Measurements from ENCODE around the gene EYA2.

EYA2 gene

GRCh38 chr20:46997187-46997586, 102.5 kb downstream of the EYA2 start:
- no peak for DNase-seq (ENCODE audit: extremely low read depth, low read depth)
- TF ChIP-seq CTCF (IDR thresholded peaks at IDR 0.05; ENCODE audit: low read depth, low read length): no peak

GRCh38 chr20:46998477-46999240, 104.0 kb downstream of the EYA2 start:
- DNase-seq (ENCODE audit: extremely low read depth, low read depth): no peak
- TF ChIP-seq CTCF (IDR thresholded peaks at IDR 0.05; ENCODE audit: low read depth, low read length): no peak

DNA sequence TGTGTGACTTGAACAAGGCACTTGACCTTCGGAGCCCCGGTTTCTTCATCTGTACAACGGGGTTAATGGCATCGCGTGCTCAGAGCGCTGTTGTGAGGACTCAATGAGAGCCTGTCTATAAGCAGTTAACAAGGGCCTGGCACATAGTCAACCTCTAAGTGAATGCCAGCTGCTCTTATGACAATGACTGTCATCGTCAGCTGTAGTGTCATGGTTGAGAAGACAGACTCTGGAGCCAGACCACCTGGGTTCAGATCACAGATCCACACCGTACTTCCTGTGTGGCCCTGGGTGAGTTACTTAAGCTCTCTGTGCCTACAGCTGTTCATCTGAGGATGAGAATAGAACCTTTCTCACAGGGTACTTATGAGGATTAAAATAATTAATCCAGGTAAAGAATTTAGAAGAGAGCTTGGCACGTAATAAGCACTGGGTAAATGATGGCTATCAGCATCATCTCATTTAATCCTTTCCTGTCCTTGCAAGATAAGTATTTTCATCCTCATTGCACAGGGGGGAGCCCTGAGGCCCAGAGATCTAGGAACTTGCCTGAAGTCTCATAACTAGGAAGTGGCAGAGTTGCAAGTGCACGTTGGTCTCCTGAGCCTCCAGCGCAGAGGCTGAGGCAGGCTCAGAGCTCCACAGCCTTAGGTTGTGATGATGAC, 105.3 kb downstream of the EYA2 start:
- TF ChIP-seq CTCF (IDR thresholded peaks at IDR 0.05; ENCODE audit: low read depth, low read length): no peak
- DNase-seq (ENCODE audit: extremely low read depth, low read depth): no peak

DNA sequence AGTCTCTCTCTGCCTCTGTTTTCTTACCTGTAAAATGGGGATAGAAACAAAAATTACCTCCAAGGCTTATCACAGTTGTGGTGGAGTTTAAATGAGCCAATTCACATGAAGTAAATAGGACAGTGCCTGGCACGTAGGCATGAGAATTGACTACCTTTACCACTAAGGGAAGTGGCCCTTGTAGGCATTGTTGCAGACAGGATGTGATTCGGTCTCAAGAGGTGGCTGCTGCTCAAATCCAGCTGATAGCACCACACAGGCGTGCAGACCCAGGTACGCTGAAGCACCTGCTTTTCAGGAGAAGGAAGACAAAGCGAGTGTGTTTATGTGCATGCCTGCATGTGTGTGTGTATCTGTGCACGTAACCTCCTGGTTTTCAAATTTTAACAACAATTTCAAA, 108.6 kb downstream of the EYA2 start:
- no peak for DNase-seq (ENCODE audit: extremely low read depth, low read depth)
- TF ChIP-seq CTCF (IDR thresholded peaks at IDR 0.05; ENCODE audit: low read depth, low read length): no peak

- TF ChIP-seq CTCF (IDR thresholded peaks at IDR 0.05; ENCODE audit: low read depth, low read length): no peak
- DNase-seq (ENCODE audit: extremely low read depth, low read depth): no peak
Measured at GRCh38 chr20:47004179-47004578, 109.5 kb downstream of the EYA2 start.

DNA sequence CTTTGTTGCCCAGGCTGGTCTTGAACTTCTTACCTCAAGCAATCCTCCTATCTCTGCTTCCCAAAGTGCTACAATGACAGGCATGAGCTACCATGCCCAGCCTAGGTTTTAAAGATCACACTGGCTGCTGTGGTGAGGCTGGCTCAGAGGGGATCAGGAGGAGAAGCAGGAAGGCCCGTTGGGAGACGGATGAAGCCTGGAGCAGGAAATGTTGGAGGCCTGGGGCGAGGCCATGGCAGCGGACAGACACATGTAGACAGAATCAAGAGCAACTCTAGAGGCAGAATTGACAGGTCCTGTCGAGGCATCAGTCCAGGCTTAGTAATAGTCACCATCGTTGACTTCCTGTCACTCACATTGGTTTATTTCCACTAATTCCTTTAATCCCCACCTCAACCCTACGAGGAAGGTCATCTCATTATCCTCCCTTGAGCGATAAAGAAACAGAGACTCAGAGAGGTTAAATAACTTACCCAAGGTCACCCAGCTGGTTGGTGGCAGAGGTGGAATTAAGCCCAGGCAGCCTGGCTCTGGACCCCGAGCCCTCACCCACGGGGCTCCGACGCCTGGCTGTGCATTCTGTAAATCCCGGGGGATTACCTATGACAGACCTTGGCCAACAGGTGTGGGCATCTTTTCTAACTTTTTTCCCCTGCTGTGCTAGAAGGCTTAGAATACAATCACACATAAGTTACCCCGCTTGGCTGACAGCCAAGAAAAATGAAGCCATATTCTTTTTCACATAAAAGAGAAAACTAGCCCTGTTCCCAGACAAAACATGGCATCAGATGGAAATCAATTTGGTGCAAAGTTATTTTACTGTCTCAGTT, 113.4 kb downstream of the EYA2 start:
- DNase-seq (ENCODE audit: extremely low read depth, low read depth): no peak
- TF ChIP-seq CTCF (IDR thresholded peaks at IDR 0.05; ENCODE audit: low read depth, low read length): no peak

All from AG09319 (cell line).